HCT116 (cell line): Measurements from ENCODE around the gene PDF. TPM values are rescaled to one million over a fixed set of nuclear protein-coding genes. Genes with fewer than 3 reads are reported as not detected.

Experiments
- ATAC-seq: fragments of 200-7000 bp; cut with Tn5 transposase; 2 replicates; pipeline ENCODE4 v1.9.1; 2020; ENCODE audit warnings: mild to moderate bottlenecking, moderate library complexity
- BruUV-seq: library from RNA; stranded (reverse); fragments of 400-500 nt; replicated peaks from 2 replicates; lab custom pipeline; 2021; lab: Mats Ljungman, UMichigan
- CTCF ChIA-PET: fragments of 300-600 bp; sonication (Branson Sonifier 250); formaldehyde crosslinking; loops from one replicate; lab custom pipeline; 2021; ENCODE audit warnings: antibody characterized with exemption; lab: Charles Lee
- POLR2A ChIA-PET: fragments of 300-600, 350-600 bp; sonication (Branson Sonifier 250); formaldehyde crosslinking; loops from one replicate; lab custom pipeline; 2021; ENCODE audit warnings: antibody characterized with exemption; lab: Charles Lee
- RAD21 ChIA-PET, 2 experiments: fragments of 300-600 bp; sonication (Branson Sonifier 250); formaldehyde crosslinking; loops; one replicate each; lab custom pipeline; 2023; ENCODE audit warnings: low total read pairs in 2 of 2; ENCODE audit not compliant: uncharacterized antibody in 2 of 2, unreplicated experiment in 2 of 2, low non-redundant PET in 1 of 2; lab: Charles Lee
- DNase-seq: peaks from one replicate; pipeline ENCODE4 v3.0.0-alpha.2; 2010; ENCODE audit warnings: low read depth, low spot score
- H2AFZ ChIP-seq: fragments of 200-600 bp; shearing (Covaris generic), sonication (generic); 2 replicates; pipeline ENCODE4 v1.6.1; 2017; ENCODE audit warnings: low read depth, mixed run types, mixed read lengths, antibody characterized with exemption, low read length; ENCODE audit not compliant: poor library complexity, severe bottlenecking
- H3K27ac ChIP-seq: 2 replicates; pipeline ENCODE4 v1.5.1; 2012; ENCODE audit warnings: low read depth, low read length
- H3K27me3 ChIP-seq: fragments of 200-600 bp; sonication (generic); 2 replicates; pipeline ENCODE4 v1.6.1; 2016; ENCODE audit warnings: mixed run types, low read length, mixed read lengths; ENCODE audit not compliant: insufficient read depth
- H3K36me3 ChIP-seq, 2 experiments: fragments of 200-500 bp in 1 of 2; fragments of 200-600 bp in 1 of 2; sonication (Bioruptor generic) in 1 of 2; sonication (generic) in 1 of 2; 2 replicates each; pipeline versions ENCODE4 v1.5.1 to v1.6.1; 2014 to 2016; ENCODE audit warnings: low read length in 2 of 2, inconsistent platforms in 1 of 2, mixed read lengths in 1 of 2, mixed run types in 1 of 2; ENCODE audit not compliant: insufficient read depth in 2 of 2, control insufficient read depth in 1 of 2
- H3K4me1 ChIP-seq, 2 experiments: fragments of 200-600 bp in 1 of 2; sonication (generic) in 1 of 2; 2 replicates each; pipeline versions ENCODE4 v1.5.1 to v1.6.1; 2012 to 2017; ENCODE audit warnings: low read length in 2 of 2, inconsistent platforms in 1 of 2, mild to moderate bottlenecking in 1 of 2, mixed read lengths in 1 of 2, mixed run types in 1 of 2, moderate library complexity in 1 of 2; ENCODE audit not compliant: insufficient read depth in 2 of 2, control insufficient read depth in 1 of 2
- H3K4me2 ChIP-seq: fragments of 200-600 bp; sonication (generic); 2 replicates; pipeline ENCODE4 v1.6.1; 2017; ENCODE audit warnings: mixed run types, low read length, mixed read lengths
- H3K4me3 ChIP-seq, 2 experiments: fragments of 200-600 bp in 1 of 2; sonication (generic) in 1 of 2; replicated peaks in 1 of 2; 2 replicates each; pipeline ENCODE4 v1.5.1; 2011 to 2016; ENCODE audit warnings: low read length in 2 of 2, control low read depth in 1 of 2, low read depth in 1 of 2, mild to moderate bottlenecking in 1 of 2, mixed read lengths in 1 of 2, mixed run types in 1 of 2
- H3K79me2 ChIP-seq: fragments of 200-600 bp; sonication (generic); 2 replicates; pipeline ENCODE4 v1.6.1; 2017; ENCODE audit warnings: mild to moderate bottlenecking, mixed run types, low read length, moderate library complexity, mixed read lengths; ENCODE audit not compliant: insufficient read depth
- H3K9ac ChIP-seq: fragments of 200-600 bp; sonication (generic); 2 replicates; pipeline ENCODE4 v1.6.1; 2016; ENCODE audit warnings: low read length, mixed read lengths
- H3K9me2 ChIP-seq: fragments of 200-600 bp; sonication (generic), shearing (Covaris generic); 2 replicates; pipeline ENCODE4 v1.6.1; 2017; ENCODE audit warnings: mixed run types, mild to moderate bottlenecking, moderate library complexity; ENCODE audit not compliant: insufficient read depth
- H3K9me3 ChIP-seq, 2 experiments: fragments of 200-500 bp in 1 of 2; fragments of 200-600 bp in 1 of 2; sonication (Bioruptor generic) in 1 of 2; sonication (generic) in 1 of 2; 2 replicates each; pipeline ENCODE4 v1.6.1; 2014 to 2017; ENCODE audit warnings: low read length in 2 of 2, mixed read lengths in 2 of 2, inconsistent platforms in 1 of 2, low read depth in 1 of 2, mild to moderate bottlenecking in 1 of 2, mixed run types in 1 of 2, moderate library complexity in 1 of 2; ENCODE audit not compliant: control insufficient read depth in 1 of 2, insufficient read depth in 1 of 2
- H4K20me1 ChIP-seq: fragments of 200-600 bp; sonication (generic), shearing (Covaris generic); 2 replicates; pipeline ENCODE4 v1.6.1; 2017; ENCODE audit warnings: mixed run types, mild to moderate bottlenecking, moderate library complexity; ENCODE audit not compliant: insufficient read depth
- CBX3 ChIP-seq: IDR thresholded peaks from 2 replicates; pipeline ENCODE4 v1.6.1; 2012; ENCODE audit warnings: low read depth
- CEBPB ChIP-seq: IDR thresholded peaks from 2 replicates; pipeline ENCODE4 v1.6.1; 2012; ENCODE audit warnings: low read depth
- EGR1 ChIP-seq: IDR thresholded peaks from 2 replicates; pipeline ENCODE4 v1.6.1; 2012; ENCODE audit warnings: low read depth
- EZH2 ChIP-seq: fragments of 200-600 bp; sonication (generic); IDR thresholded peaks from 2 replicates; pipeline ENCODE4 v1.6.1; 2017; ENCODE audit warnings: antibody characterized with exemption, mixed run types
- EZH2phosphoT487 ChIP-seq: fragments of 200-600 bp; IDR thresholded peaks from 2 replicates; pipeline ENCODE4 v1.6.1; 2018; ENCODE audit warnings: antibody characterized with exemption, borderline replicate concordance
- POLR2AphosphoS5 ChIP-seq: IDR thresholded peaks from 2 replicates; pipeline ENCODE4 v1.6.1; 2011; ENCODE audit warnings: mild to moderate bottlenecking, low read depth, low read length, moderate library complexity
- SIN3A ChIP-seq: IDR thresholded peaks from 2 replicates; pipeline ENCODE4 v1.6.1; 2012; ENCODE audit warnings: low read depth
- SP1 ChIP-seq: IDR thresholded peaks from 2 replicates; pipeline ENCODE4 v1.6.1; 2012; ENCODE audit warnings: low read depth
- SRF ChIP-seq: IDR thresholded peaks from 2 replicates; pipeline ENCODE4 v1.6.1; 2012; ENCODE audit warnings: low read depth
- YY1 ChIP-seq: IDR thresholded peaks from 2 replicates; pipeline ENCODE4 v1.6.1; 2011; ENCODE audit warnings: low read length, low read depth, moderate library complexity, mild to moderate bottlenecking; ENCODE audit not compliant: insufficient replicate concordance; ENCODE audit errors: extremely low read depth
- intact Hi-C: fragments of 100-400 bp; cut with micrococcal nuclease; formaldehyde crosslinking; loops from 2 replicates; pipeline ENCODE4 v1.10.0; 2022
- total RNA-seq: library from RNA; stranded (reverse); gene quantifications from one replicate; pipeline ENCODE4 v1.2.1, GENCODE V29; 2021; ENCODE audit not compliant: unreplicated experiment
- TF ChIP-seq, protein P1 (sequence below): IDR thresholded peaks from 2 replicates; pipeline ENCODE4 v1.6.1; 2012
- TF ChIP-seq, protein P2 (sequence below): IDR thresholded peaks from 2 replicates; pipeline ENCODE4 v1.6.1; 2012; ENCODE audit warnings: low read depth
- TF ChIP-seq, protein P3 (sequence below): IDR thresholded peaks from 2 replicates; pipeline ENCODE4 v1.6.1; 2012

PDF gene
- total RNA-seq, 1 experiment from 2014 or later = 33.9 TPM

DNA sequence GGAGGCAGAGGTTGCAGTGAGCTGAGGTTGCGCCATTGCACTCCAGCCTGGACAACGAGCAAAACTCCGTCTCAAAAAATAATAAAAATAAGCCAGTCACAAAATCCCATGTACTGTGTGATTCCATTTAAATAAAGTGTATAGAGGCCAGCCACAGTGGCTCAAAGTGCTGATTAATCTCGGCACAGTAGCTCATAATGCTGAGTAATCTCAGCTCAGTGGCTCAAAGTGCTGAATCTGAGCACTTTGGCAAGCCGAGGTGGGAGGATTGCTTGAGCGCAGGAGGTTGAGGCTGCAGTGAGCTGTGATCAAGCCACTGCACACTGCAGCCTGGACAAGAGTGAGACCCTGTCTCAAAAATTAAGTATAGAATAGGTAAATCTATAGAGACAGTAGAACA is 16.3 kb upstream of the PDF start:
- TF ChIP-seq EGR1 (no peak), POLR2AphosphoS5 (peak; percentile 23; the same call in 1 of the 2 replicates)
- POLR2A ChIA-PET = no interaction called here

DNA sequence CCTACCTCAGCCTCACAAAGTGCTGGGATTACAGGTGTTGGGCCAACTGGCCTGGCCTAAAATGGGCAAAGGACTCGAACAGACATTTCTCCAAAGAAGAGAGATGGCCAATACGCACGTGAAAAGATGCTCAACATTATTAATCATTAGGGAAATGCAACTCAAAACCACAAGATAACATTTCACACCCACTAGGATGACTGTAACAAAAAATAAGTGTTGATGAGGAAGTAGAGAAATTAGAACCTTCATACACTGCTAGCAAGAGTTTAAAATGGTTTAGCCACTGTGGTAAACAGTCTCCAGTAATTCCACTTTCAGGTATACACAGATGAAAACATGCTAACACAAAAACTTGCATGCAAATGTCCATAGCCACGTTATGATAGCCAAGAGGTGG is 15.5 kb upstream of the PDF start:
- no peaks in the 10 kb centered on the region for H3K9me2 ChIP-seq
- no peak for ATAC-seq
- TSS peak; percentile 20 for BruUV-seq
- H3K9ac ChIP-seq = no peak overlapping the region
- CTCF ChIA-PET = no interaction called here
- H3K27ac ChIP-seq = no peak overlapping the region
- peaks cover 33% of the 10 kb centered on the region for H3K79me2 ChIP-seq
- H3K4me1 ChIP-seq = peaks cover 2 to 18% of the 10 kb centered on the region in 2 experiments; a peak in 3 of 4 replicates
- TF ChIP-seq, protein P1, sequence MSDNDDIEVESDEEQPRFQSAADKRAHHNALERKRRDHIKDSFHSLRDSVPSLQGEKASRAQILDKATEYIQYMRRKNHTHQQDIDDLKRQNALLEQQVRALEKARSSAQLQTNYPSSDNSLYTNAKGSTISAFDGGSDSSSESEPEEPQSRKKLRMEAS = no peak
- TF ChIP-seq EZH2phosphoT487 (no peak), EGR1 (no peak), SRF (no peak), YY1 (no peak), SP1 (no peak), CEBPB (no peak), SIN3A (no peak), EZH2 (no peak), CBX3 (no peak)
- TF ChIP-seq, protein P2, sequence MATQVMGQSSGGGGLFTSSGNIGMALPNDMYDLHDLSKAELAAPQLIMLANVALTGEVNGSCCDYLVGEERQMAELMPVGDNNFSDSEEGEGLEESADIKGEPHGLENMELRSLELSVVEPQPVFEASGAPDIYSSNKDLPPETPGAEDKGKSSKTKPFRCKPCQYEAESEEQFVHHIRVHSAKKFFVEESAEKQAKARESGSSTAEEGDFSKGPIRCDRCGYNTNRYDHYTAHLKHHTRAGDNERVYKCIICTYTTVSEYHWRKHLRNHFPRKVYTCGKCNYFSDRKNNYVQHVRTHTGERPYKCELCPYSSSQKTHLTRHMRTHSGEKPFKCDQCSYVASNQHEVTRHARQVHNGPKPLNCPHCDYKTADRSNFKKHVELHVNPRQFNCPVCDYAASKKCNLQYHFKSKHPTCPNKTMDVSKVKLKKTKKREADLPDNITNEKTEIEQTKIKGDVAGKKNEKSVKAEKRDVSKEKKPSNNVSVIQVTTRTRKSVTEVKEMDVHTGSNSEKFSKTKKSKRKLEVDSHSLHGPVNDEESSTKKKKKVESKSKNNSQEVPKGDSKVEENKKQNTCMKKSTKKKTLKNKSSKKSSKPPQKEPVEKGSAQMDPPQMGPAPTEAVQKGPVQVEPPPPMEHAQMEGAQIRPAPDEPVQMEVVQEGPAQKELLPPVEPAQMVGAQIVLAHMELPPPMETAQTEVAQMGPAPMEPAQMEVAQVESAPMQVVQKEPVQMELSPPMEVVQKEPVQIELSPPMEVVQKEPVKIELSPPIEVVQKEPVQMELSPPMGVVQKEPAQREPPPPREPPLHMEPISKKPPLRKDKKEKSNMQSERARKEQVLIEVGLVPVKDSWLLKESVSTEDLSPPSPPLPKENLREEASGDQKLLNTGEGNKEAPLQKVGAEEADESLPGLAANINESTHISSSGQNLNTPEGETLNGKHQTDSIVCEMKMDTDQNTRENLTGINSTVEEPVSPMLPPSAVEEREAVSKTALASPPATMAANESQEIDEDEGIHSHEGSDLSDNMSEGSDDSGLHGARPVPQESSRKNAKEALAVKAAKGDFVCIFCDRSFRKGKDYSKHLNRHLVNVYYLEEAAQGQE = no peak
- TF ChIP-seq, protein P3, sequence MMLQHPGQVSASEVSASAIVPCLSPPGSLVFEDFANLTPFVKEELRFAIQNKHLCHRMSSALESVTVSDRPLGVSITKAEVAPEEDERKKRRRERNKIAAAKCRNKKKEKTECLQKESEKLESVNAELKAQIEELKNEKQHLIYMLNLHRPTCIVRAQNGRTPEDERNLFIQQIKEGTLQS = no peak
- TF ChIP-seq, all 23 proteins: peak for 0
- H4K20me1 ChIP-seq = no peaks in the 10 kb centered on the region; the same call in 1 of the 2 replicates
- ChIA-PET POLR2A (no interaction called here), RAD21 (no interaction called here)
- no peak overlapping the region for H2AFZ ChIP-seq
- intact Hi-C loops = no loop called here
- H3K36me3 ChIP-seq = peaks cover 14 to 35% of the 10 kb centered on the region in 2 experiments; a peak in 3 of 4 replicates
- H3K9me3 ChIP-seq = no peaks in the 10 kb centered on the region
- H3K4me2 ChIP-seq = no peak overlapping the region
- no peak for DNase-seq
- H3K27me3 ChIP-seq = no peaks in the 10 kb centered on the region
- H3K4me3 ChIP-seq = no peak overlapping the region

More for the DNA sequence above, 16.3 kb upstream of the PDF start:
- Histone ChIP-seq H3K79me2 (peaks cover 26% of the 10 kb centered on the region), H2AFZ (no peak overlapping the region), H3K36me3 (peaks cover 15 to 27% of the 10 kb centered on the region in 2 experiments; a peak in 3 of 4 replicates), H3K4me2 (no peak overlapping the region), H3K27me3 (no peaks in the 10 kb centered on the region), H3K4me1 (peaks cover 0 to 10% of the 10 kb centered on the region in 2 experiments; a peak in 2 of 4 replicates), H3K9me2 (no peaks in the 10 kb centered on the region), H4K20me1 (no peaks in the 10 kb centered on the region; the same call in 1 of the 2 replicates), H3K9me3 (no peaks in the 10 kb centered on the region), H3K27ac (no peak overlapping the region), H3K4me3 (no peak overlapping the region), H3K9ac (no peak overlapping the region)
- no peak for DNase-seq
- RAD21 ChIA-PET = no interaction called here
- intact Hi-C loops = no loop called here
- BruUV-seq = no TSS peak
- CTCF ChIA-PET = no interaction called here
- peak; percentile 28; the same call in 1 of the 2 replicates for ATAC-seq
